A549 treated with AZD9567 at 1 μM for 4 hours (cell line): Measurements from ENCODE around the gene GMPPB. TPM values are rescaled to one million over a fixed set of nuclear protein-coding genes. Genes with fewer than 3 reads are reported as not detected.

ENCODE experiments used
- total RNA-seq: library from RNA; stranded (reverse); fragments of 200-300 nt; extraction: Qiagen RNA extraction; gene quantifications from 5 replicates; pipeline ENCODE4 v1.2.3, GENCODE V29; 2022; ENCODE audit not compliant: insufficient read depth

Gene GMPPB
- total RNA-seq, result 17.9 to 21.3 TPM (median 20.7 TPM) in 5 replicates

DNA sequence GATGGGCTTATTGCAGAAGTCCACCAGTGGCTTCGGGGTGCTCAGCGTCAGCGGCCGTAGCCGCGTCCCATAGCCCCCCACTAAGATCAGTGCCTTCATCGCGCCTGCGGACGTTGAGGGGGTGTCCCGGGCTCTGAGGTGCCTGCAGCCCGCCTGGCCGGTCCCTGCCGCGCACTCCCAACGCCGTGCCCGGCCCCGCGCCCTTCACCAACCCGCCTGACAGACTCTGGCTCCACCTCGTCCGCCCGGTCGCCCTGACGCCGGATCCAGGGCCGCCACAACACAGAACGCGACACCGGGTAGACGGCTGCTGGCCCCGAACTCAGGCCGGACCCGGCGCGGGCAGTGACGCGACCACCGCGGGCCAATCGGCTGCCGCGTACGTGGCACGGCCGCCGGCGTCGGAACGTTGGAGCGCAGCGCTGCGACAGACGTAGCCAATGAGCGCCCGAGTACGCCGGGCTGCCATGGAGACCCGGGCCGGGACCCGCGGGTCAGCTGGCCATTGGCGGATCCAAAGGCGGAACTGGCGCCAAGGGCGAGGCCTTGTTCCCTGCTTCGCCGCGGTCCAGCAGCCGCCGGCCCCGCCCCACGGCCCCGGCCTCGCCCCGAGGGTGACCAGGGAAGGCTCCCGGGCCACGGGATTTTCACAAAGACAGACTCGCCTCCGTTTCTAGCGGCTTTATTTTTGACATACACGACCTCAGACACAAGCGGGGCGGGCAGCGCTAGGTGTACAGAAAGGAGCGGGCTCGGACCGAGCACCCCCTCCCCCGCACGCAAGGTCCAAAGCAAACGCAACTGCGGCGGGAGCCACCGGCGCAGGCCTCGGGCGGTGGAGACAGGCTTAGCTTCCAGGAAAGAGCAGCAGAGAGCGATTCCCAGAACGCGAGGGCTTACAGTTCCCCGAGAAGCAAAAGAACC is at the start of gene GMPPB:
GMPPB (minus strand) TSS at position 324 of the 924 bp plus-strand sequence; CDS start at position 99, 225 bp downstream.

DNA sequence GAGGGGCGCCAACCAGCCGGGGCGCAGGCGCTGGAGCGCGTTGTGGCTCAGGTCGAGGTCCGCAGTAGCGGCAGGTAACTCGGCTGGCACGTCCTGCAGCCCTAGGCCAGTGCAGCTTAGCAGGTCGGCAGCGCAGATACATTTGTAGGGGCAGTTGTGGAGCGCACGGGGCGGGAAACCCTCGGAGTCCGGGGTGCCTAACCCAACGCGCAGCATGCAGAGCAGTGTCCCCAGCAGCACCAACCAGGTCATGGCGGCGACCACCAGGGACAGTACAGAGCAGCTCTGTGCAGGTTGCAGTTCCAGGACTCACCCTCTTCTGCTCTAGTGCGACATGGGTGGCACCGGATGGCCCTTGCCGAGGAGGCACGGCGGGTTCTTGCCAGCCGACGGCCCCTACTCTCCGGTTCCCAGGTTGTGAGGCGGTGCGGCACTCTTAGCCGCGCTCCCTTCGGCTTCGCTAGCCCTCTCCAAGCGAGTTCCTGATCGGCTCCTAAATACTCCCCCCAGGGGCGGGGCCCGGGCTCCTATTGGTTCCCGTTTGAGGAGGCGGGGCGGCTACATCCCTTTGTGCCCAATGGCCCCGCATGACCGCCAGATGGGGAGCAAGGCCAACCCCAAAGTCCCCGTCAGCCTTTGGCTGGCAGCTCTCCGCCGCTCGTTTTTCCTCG is 4.4 kb downstream of the GMPPB start, which contains the start of gene AMIGO3:
AMIGO3 (minus strand) TSS at position 471 of the 671 bp plus-strand sequence; CDS start at position 252, 219 bp downstream.

DNA sequence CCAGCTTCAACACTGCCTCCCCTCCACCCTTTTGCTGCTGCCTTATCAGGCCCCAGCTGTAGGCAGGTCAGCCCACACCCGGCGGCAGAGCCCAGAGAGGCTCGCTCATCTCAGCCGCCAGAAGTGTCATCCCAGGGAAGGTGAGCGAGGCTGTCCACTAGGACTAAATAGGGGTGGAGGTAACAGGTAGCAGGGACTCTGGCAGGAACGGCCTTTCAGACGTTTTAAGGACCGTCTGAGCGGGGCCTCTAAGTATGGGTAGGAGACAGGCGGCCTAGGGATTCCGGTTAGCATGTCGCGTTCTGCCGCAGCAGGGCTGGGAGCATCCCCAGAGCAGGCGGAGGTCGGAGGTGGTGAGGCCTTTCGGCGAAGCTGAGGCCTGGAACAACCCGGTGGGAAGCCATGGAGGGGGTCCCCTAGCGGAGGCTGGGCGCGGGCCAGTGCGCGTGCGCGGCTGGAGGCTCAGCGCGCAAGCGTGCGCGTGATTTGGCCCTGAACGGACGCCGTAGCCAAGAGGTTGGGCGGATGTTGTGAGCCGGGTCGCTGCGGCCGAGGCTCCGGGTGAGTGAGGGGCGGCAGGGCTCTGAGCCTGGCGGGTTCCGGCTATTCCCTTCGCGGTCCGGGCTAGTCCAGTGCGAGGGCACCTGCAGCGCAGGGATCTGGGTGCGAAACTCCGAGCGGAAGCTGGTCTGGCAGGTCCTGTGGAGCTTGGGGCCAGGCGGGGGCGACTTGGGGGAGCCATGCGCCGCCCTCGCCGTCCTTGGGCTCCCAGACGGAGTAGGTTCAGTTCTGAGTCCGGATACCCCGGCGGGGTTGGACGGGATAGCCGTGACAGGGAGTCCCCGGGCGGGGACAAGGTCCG is 34.5 kb downstream of the GMPPB start, which contains the start of the genes MST1 and RNF123:
MST1 (minus strand) TSS at position 429 of the 862 bp plus-strand sequence. CDS start 783 bp downstream, outside the sequence.
RNF123 (plus strand) TSS at position 512 of the 862 bp plus-strand sequence. CDS start 1,609 bp downstream, outside the sequence.

DNA sequence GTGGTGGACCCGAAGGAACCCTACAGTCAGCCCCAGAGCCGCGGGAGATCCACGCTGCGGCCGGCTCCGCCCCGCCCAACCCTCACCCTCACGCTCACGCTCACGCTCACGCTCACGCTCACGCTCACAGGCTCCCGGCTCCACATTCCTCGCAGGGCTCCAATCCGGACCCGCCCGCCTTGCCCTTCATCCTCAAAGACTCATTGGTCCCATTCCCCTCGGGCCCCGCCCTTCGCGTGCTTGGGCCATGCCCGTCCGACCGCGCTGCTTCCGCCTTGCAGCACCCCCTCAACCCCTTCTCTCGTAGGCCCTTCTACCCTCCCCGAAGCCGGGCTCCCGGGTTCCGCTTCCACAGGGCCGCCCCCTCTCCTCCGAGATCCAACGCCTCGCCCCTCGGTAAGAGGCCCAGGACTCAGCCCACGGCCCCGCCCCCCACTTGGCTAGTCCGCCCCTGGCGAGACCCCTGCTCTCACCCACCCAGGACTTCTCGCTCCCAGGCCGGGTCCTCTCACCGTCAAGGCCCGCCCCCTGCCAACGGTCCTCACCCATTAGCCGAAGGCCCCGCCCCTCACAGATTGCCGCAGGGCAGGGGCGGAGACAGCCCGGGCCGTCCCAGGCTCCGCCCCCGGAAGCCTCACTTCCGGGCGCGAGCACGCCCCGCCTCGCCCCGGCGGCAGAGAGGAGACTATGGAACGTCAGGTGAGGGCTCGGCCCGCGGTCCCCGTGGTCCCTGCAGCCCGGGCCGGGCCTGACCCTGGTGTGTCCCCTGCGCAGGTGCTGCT is 49.8 kb downstream of the GMPPB start, which contains the start of gene APEH:
APEH (plus strand) TSS at position 637 of the 782 bp plus-strand sequence; CDS start at position 688, 51 bp downstream.

Other genes with a start within 250 kb of the GMPPB start
- 0.11 to 0.23 TPM (median 0.20 TPM) in 5 replicates for gene BSN, start 169.5 kb downstream of the GMPPB start, total RNA-seq
- 49.6 to 75.0 TPM (median 68.9 TPM) in 5 replicates for gene APEH, start 49.6 kb downstream of the GMPPB start, total RNA-seq
- 1.8 to 3.7 TPM (median 2.2 TPM) in 5 replicates for gene MST1, start 34.5 kb downstream of the GMPPB start, total RNA-seq
- gene RNF123, start 34.4 kb downstream of the GMPPB start, total RNA-seq, result 11.2 to 16.2 TPM (median 14.8 TPM) in 5 replicates
- 0.51 to 1.0 TPM (median 0.76 TPM) in 4 of 5 replicates, not detected in the other for gene AMIGO3, start 4.3 kb downstream of the GMPPB start, total RNA-seq
- 20.7 to 24.2 TPM (median 22.1 TPM) in 5 replicates for gene IP6K1, start 62.6 kb upstream of the GMPPB start, total RNA-seq
- gene CDHR4, start 75.9 kb upstream of the GMPPB start, total RNA-seq, result 0.29 to 0.34 TPM (median 0.32 TPM) in 4 of 5 replicates, not detected in the other
- 2.2 to 3.2 TPM (median 2.7 TPM) in 5 replicates for gene INKA1, start 79.3 kb upstream of the GMPPB start, total RNA-seq
- 0.58 to 0.70 TPM (median 0.64 TPM) in 4 of 5 replicates, not detected in the other for gene UBA7, start 90.0 kb upstream of the GMPPB start, total RNA-seq
- 14.3 to 25.2 TPM (median 15.3 TPM) in 5 replicates for gene TRAIP, start 132.6 kb upstream of the GMPPB start, total RNA-seq
- 0.17 to 0.36 TPM (median 0.23 TPM) in 4 of 5 replicates, not detected in the other for gene CAMKV, start 146.0 kb upstream of the GMPPB start, total RNA-seq
- gene MST1R, start 179.9 kb upstream of the GMPPB start, total RNA-seq, result 6.6 to 9.5 TPM (median 6.8 TPM) in 5 replicates
- gene MON1A, start 205.9 kb upstream of the GMPPB start, total RNA-seq, result 4.1 to 8.2 TPM (median 7.6 TPM) in 5 replicates
- gene RBM6, start 216.2 kb upstream of the GMPPB start, total RNA-seq, result 26.3 to 28.9 TPM (median 28.0 TPM) in 5 replicates